Thoracic aorta (tissue), 2 donors: ENCODE results near the gene MT2A. TPM values are rescaled to one million over a fixed set of nuclear protein-coding genes. Genes with fewer than 3 reads are reported as not detected.

ENCODE experiments used
- ATAC-seq: fragments of 150-250 bp; one replicate; pipeline ENCODE4 v1.8.0; 2017; ENCODE audit warnings: low read depth; ENCODE audit not compliant: insufficient number of reproducible peaks, low FRiP score
- DNase-seq: peaks from one replicate; pipeline ENCODE4 v3.0.0-alpha.2; 2020; ENCODE audit warnings: low spot score
- H3K27ac ChIP-seq, 2 donors: fragments of 200-600 bp; sonication (generic); 1 replicate in 1 of 2; 2 replicates in 1 of 2; pipeline ENCODE4 v1.5.1; 2016; ENCODE audit warnings: mild to moderate bottlenecking in 2 of 2, moderate library complexity in 2 of 2
- H3K27me3 ChIP-seq: fragments of 200-600 bp; sonication (generic); replicated peaks from 2 replicates; pipeline ENCODE4 v1.6.0; 2016; ENCODE audit warnings: mild to moderate bottlenecking; ENCODE audit not compliant: insufficient read depth
- H3K36me3 ChIP-seq: fragments of 200-600 bp; sonication (generic); one replicate; pipeline ENCODE4 v1.5.1; 2016
- H3K4me1 ChIP-seq, 2 donors: fragments of 200-600 bp; sonication (generic); 1 replicate in 1 of 2; 2 replicates in 1 of 2; pipeline versions ENCODE4 v1.5.1 to v1.6.0; 2016; ENCODE audit warnings: low read depth in 2 of 2, mild to moderate bottlenecking in 1 of 2; ENCODE audit not compliant: control insufficient read depth in 1 of 2
- H3K4me3 ChIP-seq: fragments of 200-600 bp; sonication (generic); 2 replicates; pipeline ENCODE4 v1.5.1; 2016; ENCODE audit warnings: mild to moderate bottlenecking
- H3K9me3 ChIP-seq: fragments of 200-600 bp; sonication (generic); 2 replicates; pipeline ENCODE4 v1.5.1; 2016
- total RNA-seq, 2 donors: library from RNA; depleted of rRNA; stranded (reverse); fragments of >200 nt; gene quantifications; one replicate each; pipeline versions ENCODE4 v1.1.0 to v1.2.3, GENCODE V29; 2016
- TF ChIP-seq, protein P1 (sequence below): fragments of 200-600 bp; sonication (generic); IDR thresholded peaks from one replicate; pipeline ENCODE4 v1.5.1; 2019; ENCODE audit warnings: antibody characterized with exemption

MT2A gene
- total RNA-seq, 2 donors from 2014 or later = 107 to 185 TPM

GRCh38 chr16:56589141-56590039 lies 19.0 kb upstream of the MT2A start, which contains the start of gene MT3:
MT3 (plus strand) TSS chr16:56589528; CDS start chr16:56589591, 63 bp downstream.
- TF ChIP-seq, protein P1, sequence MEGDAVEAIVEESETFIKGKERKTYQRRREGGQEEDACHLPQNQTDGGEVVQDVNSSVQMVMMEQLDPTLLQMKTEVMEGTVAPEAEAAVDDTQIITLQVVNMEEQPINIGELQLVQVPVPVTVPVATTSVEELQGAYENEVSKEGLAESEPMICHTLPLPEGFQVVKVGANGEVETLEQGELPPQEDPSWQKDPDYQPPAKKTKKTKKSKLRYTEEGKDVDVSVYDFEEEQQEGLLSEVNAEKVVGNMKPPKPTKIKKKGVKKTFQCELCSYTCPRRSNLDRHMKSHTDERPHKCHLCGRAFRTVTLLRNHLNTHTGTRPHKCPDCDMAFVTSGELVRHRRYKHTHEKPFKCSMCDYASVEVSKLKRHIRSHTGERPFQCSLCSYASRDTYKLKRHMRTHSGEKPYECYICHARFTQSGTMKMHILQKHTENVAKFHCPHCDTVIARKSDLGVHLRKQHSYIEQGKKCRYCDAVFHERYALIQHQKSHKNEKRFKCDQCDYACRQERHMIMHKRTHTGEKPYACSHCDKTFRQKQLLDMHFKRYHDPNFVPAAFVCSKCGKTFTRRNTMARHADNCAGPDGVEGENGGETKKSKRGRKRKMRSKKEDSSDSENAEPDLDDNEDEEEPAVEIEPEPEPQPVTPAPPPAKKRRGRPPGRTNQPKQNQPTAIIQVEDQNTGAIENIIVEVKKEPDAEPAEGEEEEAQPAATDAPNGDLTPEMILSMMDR = no peak
- no peak for DNase-seq
- no peak within 1 kb of the TSS for H3K27ac ChIP-seq
- ATAC-seq = no peak
- no peaks in the 10 kb centered on the region for H3K36me3 ChIP-seq
- H3K9me3 ChIP-seq = no peaks in the 10 kb centered on the region
- H3K4me1 ChIP-seq = peaks cover 7 to 11% of the 10 kb centered on the region in 2 donors
- H3K27me3 ChIP-seq = peaks cover 11% of the 10 kb centered on the region
- peak within 1 kb of the TSS; percentile 68 for H3K4me3 ChIP-seq

- Histone ChIP-seq H3K36me3 (no peaks in the 10 kb centered on the region), H3K4me1 (peaks cover 7 to 11% of the 10 kb centered on the region in 2 donors), H3K27ac (no peak overlapping the region), H3K4me3 (no peak overlapping the region), H3K27me3 (peaks cover 11% of the 10 kb centered on the region), H3K9me3 (no peaks in the 10 kb centered on the region)
- TF ChIP-seq, protein P1 = no peak
- ATAC-seq = no peak
- DNase-seq = no peak
Observed at GRCh38 chr16:56591377-56592060, 16.9 kb upstream of the MT2A start.

GRCh38 chr16:56593573-56594291 lies 14.7 kb upstream of the MT2A start:
- DNase-seq (no peak), ATAC-seq (no peak)
- H3K4me1 ChIP-seq = peaks cover 7 to 11% of the 10 kb centered on the region in 2 donors
- TF ChIP-seq, protein P1 = no peak
- H3K36me3 ChIP-seq = no peaks in the 10 kb centered on the region
- H3K27ac ChIP-seq = no peak overlapping the region
- H3K4me3 ChIP-seq = no peak overlapping the region
- H3K27me3 ChIP-seq = peaks cover 4% of the 10 kb centered on the region
- no peaks in the 10 kb centered on the region for H3K9me3 ChIP-seq

DNA sequence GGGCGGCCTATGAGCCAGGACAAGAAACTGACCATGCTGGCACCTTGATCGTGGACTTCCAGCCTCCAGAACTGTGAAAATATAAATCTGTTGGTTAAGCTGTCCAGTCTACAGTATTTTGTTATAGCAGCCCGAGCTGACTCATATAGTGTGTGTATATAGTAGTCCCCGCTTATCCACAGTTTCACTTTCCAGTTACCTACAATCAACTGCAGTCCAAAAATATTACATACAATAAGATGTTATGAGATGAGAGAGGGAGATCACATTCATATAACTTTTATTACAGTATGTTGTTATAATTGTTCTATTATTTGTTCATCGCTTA lies 14.1 kb upstream of the MT2A start:
- Histone ChIP-seq H3K27ac (no peak overlapping the region), H3K4me1 (peaks cover 3 to 7% of the 10 kb centered on the region in 2 donors), H3K27me3 (no peaks in the 10 kb centered on the region), H3K36me3 (no peaks in the 10 kb centered on the region), H3K9me3 (no peaks in the 10 kb centered on the region), H3K4me3 (no peak overlapping the region)
- TF ChIP-seq, protein P1 = no peak
- DNase-seq (no peak), ATAC-seq (no peak)
